Measurements from ENCODE around the gene PRR13.

DNA sequence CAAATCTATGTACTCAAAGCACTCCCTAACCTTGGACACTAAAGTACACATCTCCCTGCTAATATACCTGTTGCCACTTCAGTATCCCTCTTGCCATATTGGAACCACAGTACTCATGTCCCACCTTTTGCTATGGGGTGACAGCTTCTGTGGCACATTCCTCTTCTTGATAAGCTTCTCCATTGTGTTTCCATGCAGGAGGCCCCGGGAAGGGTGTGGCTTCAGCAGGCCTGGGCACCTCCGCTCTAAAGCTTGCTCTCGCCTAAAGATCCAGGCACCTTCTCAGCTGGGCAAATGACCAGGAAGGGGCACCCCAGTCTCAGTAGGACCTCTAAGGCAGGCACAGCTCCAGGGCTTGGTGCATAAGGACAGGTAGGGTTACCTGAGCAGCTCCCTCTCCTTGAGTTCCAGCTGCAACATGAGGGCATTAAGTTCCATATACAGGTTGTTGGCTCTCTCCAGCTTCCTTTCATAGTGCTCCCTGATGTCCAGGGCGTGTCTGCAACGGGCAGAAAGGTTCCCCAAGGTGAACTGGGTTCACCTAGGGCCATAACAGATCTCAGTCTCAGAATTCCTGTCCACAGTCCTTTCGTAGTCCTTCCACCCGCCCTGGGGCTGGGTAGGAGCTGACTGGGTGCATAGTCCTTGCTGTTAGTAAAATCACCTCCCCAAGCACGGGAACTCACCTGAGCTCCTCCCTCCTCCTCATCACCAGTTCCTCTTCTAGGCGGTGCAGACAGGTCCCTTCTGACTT, 41.9 kb downstream of the PRR13 start:
- TF ChIP-seq, protein P1, sequence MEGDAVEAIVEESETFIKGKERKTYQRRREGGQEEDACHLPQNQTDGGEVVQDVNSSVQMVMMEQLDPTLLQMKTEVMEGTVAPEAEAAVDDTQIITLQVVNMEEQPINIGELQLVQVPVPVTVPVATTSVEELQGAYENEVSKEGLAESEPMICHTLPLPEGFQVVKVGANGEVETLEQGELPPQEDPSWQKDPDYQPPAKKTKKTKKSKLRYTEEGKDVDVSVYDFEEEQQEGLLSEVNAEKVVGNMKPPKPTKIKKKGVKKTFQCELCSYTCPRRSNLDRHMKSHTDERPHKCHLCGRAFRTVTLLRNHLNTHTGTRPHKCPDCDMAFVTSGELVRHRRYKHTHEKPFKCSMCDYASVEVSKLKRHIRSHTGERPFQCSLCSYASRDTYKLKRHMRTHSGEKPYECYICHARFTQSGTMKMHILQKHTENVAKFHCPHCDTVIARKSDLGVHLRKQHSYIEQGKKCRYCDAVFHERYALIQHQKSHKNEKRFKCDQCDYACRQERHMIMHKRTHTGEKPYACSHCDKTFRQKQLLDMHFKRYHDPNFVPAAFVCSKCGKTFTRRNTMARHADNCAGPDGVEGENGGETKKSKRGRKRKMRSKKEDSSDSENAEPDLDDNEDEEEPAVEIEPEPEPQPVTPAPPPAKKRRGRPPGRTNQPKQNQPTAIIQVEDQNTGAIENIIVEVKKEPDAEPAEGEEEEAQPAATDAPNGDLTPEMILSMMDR (IDR thresholded peaks at IDR 0.05) = no peak
- TF ChIP-seq EP300 (IDR thresholded peaks at IDR 0.05; ENCODE audit: low read depth) (no peak), POLR2A (IDR thresholded peaks at IDR 0.05) (no peak)

All from transverse colon (tissue), 3 donors.